Activated T-helper 2 cell treated with anti-CD3 and anti-CD28 coated beads, Interferon-gamma antibody, Interleukin-2, Interleukin-4, amounts not matched to agents 10 μg/mL and 5 μg/mL and 100 μg/mL, durations not matched to agents 14 hours and 24 hours and 36 hours (primary cell): ENCODE results near the gene NPTN. TPM values are rescaled to one million over a fixed set of nuclear protein-coding genes. Genes with fewer than 3 reads are reported as not detected.

Source experiments
- DNase-seq: peaks from one replicate; pipeline ENCODE4 v3.0.0; 2021; ENCODE audit warnings: low spot score
- H3K27ac Mint-ChIP-seq: one replicate; pipeline ENCODE4 v1.8.0; 2021; ENCODE audit warnings: mixed read lengths
- H3K27me3 Mint-ChIP-seq: one replicate; pipeline ENCODE4 v1.8.0; 2021; ENCODE audit warnings: low read depth, mixed read lengths
- H3K36me3 Mint-ChIP-seq: one replicate; pipeline ENCODE4 v1.8.0; 2021; ENCODE audit warnings: low read depth, mixed read lengths
- H3K4me1 Mint-ChIP-seq: one replicate; pipeline ENCODE4 v1.8.0; 2021; ENCODE audit warnings: low read depth, mixed read lengths
- H3K4me3 Mint-ChIP-seq: one replicate; pipeline ENCODE4 v1.8.0; 2021; ENCODE audit warnings: low read depth, mild to moderate bottlenecking, moderate library complexity, mixed read lengths
- H3K9me3 Mint-ChIP-seq: one replicate; pipeline ENCODE4 v1.8.0; 2021; ENCODE audit warnings: mixed read lengths
- intact Hi-C: fragments of 100-400 bp; cut with micrococcal nuclease; formaldehyde crosslinking; loops from one replicate; pipeline ENCODE4 v1.15.1; 2023
- total RNA-seq: library from RNA; stranded (reverse); gene quantifications from 2 replicates; pipeline ENCODE4 v1.2.3, GENCODE V29; 2022

NPTN gene
- 69.3 and 76.6 TPM in 2 replicates for total RNA-seq

DNA sequence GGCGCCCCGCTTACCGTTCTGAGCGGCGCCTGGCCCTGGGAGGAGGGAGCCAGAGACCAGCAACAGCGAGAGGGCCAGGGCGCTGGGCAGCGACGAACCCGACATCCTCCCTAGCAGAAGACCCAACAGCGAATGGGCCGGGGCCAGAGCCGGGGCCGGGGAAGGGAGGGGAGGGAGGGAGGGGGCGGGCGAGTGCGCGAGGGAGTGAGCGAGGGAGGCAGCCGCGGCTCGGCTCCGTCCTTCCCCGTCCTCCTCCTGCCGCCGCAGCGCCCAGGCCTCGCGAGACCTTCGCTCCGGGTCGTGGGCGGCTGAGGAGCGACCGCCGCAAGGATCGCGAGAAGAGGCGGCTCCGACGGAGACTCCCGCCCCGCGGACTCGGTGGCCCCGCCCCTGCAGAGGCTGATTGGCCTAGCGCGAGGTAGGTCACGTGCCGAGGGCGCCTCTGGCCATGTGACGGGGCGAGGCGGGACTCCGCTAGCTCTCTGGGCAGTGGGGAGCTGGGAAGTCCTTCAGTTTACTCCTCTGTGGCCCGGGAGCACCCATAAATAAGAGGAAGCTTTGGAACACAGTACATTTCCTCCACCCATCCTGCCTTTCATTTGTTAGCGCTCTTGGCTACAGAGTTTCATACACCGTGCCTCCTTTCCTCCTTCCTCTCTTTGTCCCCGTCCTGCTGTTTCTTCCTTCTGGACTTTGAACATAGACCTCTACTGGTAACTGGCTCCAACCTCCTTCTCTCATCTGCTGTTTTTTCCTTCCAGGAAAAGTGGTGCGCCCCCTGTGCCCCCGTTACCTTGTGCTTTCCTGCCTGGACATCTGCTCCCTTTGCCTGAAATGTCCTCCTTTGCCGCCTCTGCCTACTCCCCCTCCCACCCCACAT is at the start of gene NPTN:
NPTN (minus strand) TSS at position 279 of the 880 bp plus-strand sequence; CDS start at position 105, 174 bp downstream.
- H3K27me3 Mint-ChIP-seq = peaks cover 17% of the 10 kb centered on the region
- peak within 1 kb of the TSS; percentile 81 for H3K27ac Mint-ChIP-seq
- peaks cover 40% of the 10 kb centered on the region for H3K4me1 Mint-ChIP-seq
- no peaks in the 10 kb centered on the region for H3K9me3 Mint-ChIP-seq
- intact Hi-C loops = loop anchor here (5.0 kb wide), 1 partner anchor 49 kb away; the partner anchor contains the start of gene CD276
- DNase-seq = peak; percentile 98
- peak within 1 kb of the TSS; percentile 81 for H3K4me3 Mint-ChIP-seq
- peaks cover 5% of the 10 kb centered on the region for H3K36me3 Mint-ChIP-seq

DNA sequence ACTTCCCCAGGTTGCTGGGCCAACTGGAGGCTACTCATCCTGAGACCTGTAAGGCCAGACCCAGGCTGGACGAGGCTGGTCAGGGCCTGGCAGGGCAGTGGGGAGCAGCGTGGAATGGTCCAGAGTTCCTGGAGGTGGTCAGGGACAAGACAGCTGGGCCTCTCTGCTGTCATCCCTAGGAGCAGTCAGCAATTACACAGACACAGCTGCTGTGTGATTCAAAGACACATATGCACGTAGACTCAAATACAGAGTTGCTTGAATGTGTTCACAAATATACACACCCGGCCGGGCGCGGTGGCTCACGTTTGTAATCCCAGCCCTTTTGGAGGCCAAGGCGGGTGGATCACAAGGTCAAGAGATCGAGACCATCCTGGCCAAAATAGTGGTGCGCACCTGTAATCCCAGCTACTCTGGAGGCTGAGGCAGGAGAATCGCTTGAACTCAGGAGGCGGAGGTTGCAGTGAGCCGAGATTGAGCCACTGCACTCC is 49.5 kb upstream of the NPTN start:
- DNase-seq = no peak
- Mint-ChIP-seq H3K4me3 (no peak overlapping the region), H3K27me3 (peaks cover 41% of the 10 kb centered on the region)

DNA sequence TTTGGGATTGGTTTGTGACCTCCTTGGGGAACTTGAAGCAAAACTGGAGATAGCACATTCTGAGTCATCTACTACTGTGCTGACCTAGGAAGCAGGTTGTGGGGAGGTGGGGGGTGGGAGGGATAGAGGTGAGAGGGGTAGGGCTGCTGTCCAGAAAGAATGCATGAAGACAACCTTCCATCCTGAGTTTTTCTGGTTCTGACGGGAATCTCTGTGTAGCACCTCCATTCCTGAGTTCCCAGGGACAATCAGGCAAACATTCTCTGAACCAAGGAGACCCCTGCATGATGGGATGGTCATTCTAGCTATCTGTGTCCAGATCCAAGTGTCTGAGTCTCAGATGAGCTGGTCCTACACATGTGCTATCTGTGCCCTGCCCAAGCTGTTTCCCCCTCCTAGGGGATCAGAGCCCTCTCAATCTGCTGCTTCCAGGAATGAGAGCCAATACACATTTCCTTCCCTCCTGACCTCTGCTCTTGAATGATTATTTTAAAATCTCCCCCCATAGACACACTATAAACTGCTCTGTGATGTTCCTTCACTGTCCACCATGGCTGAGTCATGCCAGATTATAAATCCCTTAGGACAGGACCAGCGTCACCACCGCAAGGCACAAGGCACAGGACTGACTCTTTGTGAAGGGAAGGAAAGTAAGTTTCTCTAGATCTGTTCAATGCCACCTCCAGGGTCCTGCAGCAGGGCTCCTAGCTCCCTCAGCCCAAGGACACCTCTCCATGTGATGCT is 48.8 kb upstream of the NPTN start:
- no peak for DNase-seq
- Mint-ChIP-seq H3K4me1 (peaks cover 29% of the 10 kb centered on the region), H3K27ac (no peak overlapping the region), H3K27me3 (peaks cover 41% of the 10 kb centered on the region), H3K36me3 (no peaks in the 10 kb centered on the region), H3K4me3 (no peak overlapping the region), H3K9me3 (no peaks in the 10 kb centered on the region)
- intact Hi-C loops = loop anchor here (5.0 to 10.0 kb wide), 2 partner anchors 50 to 397 kb away; partner anchors contain the start of gene NPTN

More for the DNA sequence above, 49.5 kb upstream of the NPTN start:
- Mint-ChIP-seq H3K9me3 (no peaks in the 10 kb centered on the region), H3K36me3 (no peaks in the 10 kb centered on the region), H3K27ac (no peak overlapping the region), H3K4me1 (peaks cover 29% of the 10 kb centered on the region)
- intact Hi-C loops = loop anchor here (5.0 to 10.0 kb wide), 2 partner anchors 50 to 398 kb away; partner anchors contain the start of gene NPTN

DNA sequence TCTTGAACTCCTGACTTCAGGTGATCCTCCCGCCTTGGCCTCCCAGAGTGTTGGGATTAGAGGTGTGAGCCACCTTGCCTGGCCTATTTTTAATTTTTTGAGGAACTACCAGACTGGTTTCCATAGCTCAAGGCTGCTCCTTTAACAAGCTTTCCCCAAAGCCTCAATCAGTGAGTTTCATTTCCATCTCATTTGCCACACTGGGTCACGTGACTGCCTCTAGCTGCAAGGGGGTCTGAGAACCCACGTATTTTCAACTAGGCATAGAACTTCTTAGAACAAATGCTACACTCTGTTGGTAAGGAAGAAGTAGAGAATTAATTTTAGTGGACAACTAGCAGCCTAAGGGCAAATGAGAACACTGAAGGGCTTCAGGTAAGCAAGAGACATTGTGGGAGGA is 47.9 kb upstream of the NPTN start:
- Mint-ChIP-seq H3K9me3 (no peaks in the 10 kb centered on the region), H3K36me3 (no peaks in the 10 kb centered on the region), H3K4me3 (no peak overlapping the region), H3K27ac (no peak overlapping the region), H3K4me1 (peaks cover 27% of the 10 kb centered on the region), H3K27me3 (peaks cover 34% of the 10 kb centered on the region)
- intact Hi-C loops = loop anchor here (5.0 to 10.0 kb wide), 2 partner anchors 49 to 396 kb away; partner anchors contain the start of gene NPTN
- DNase-seq = no peak

DNA sequence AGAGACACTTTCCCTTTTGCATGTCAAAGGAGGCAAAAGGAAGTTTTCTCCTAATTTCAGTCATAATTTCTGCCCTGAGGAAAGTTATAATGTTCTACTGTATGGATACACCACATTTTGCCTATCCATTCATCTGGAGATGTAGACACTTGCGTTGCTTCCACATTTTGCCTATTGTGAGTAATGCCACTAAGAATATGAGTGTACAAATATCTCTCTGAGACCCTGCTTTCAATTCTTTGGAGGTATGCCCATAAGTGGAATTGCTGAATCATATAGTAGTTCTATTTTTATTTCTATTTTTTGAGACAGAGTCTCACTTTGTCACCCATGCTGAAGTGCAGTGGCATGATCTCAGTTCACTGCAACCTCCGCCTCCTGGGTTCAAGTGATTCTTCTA is 47.4 kb upstream of the NPTN start:
- no peak overlapping the region for H3K4me3 Mint-ChIP-seq
- H3K9me3 Mint-ChIP-seq = no peaks in the 10 kb centered on the region
- intact Hi-C loops = loop anchor here (1.0 to 10.0 kb wide), 3 partner anchors 17 to 396 kb away; partner anchors contain the start of gene NPTN
- H3K36me3 Mint-ChIP-seq = no peaks in the 10 kb centered on the region
- H3K27me3 Mint-ChIP-seq = peaks cover 28% of the 10 kb centered on the region
- peaks cover 25% of the 10 kb centered on the region for H3K4me1 Mint-ChIP-seq
- no peak for DNase-seq
- H3K27ac Mint-ChIP-seq = no peak overlapping the region

DNA sequence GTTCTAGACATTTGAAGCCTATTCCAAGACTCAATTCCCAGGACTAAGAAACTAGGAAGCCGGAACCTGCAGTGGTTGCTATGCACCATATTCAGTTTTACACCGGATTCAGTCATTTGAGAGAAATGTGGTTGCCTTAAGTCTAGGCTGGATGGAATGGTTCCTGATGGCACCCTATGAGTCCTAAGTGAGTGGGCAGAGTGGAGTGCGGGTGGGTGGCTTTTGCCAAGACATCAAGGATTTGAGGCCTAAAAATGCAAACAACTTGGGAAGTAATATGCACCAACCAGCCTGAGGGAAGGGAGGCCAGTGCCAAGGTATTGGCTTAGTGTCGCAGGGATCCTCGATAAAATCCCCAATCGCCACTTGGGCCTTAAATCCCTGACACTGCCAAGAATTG is 46.8 kb upstream of the NPTN start:
- no peak overlapping the region for H3K4me3 Mint-ChIP-seq
- H3K9me3 Mint-ChIP-seq = no peaks in the 10 kb centered on the region
- peaks cover 23% of the 10 kb centered on the region for H3K27me3 Mint-ChIP-seq
- H3K27ac Mint-ChIP-seq = no peak overlapping the region
- no peak for DNase-seq
- peaks cover 21% of the 10 kb centered on the region for H3K4me1 Mint-ChIP-seq
- H3K36me3 Mint-ChIP-seq = no peaks in the 10 kb centered on the region
- intact Hi-C loops = loop anchor here (1.0 to 10.0 kb wide), 3 partner anchors 17 to 395 kb away; partner anchors contain the start of gene NPTN

DNA sequence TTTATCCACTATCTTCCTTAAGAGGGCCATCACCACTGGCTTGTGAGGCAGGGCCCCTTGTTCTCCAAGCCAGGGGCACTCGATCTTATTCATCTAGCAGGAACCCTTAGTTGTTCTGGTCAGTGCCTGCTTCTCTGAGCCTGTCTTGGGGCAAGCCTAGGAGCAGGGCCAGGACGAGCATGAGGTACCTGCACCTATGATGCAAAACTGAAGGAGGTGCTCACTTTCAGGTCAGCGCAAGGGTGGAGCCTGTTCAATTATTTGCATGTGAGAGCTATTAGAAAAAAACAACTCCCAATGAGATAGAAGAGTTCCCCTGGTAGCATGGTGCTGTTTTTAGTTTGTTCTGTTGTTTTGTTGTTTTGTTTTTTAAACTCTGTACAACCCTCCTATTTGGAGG is 46.0 kb upstream of the NPTN start:
- no peak for DNase-seq
- H3K9me3 Mint-ChIP-seq = no peaks in the 10 kb centered on the region
- intact Hi-C loops = no loop called here
- H3K4me3 Mint-ChIP-seq = no peak overlapping the region
- H3K36me3 Mint-ChIP-seq = no peaks in the 10 kb centered on the region
- peaks cover 25% of the 10 kb centered on the region for H3K4me1 Mint-ChIP-seq
- no peak overlapping the region for H3K27ac Mint-ChIP-seq
- peaks cover 20% of the 10 kb centered on the region for H3K27me3 Mint-ChIP-seq

DNA sequence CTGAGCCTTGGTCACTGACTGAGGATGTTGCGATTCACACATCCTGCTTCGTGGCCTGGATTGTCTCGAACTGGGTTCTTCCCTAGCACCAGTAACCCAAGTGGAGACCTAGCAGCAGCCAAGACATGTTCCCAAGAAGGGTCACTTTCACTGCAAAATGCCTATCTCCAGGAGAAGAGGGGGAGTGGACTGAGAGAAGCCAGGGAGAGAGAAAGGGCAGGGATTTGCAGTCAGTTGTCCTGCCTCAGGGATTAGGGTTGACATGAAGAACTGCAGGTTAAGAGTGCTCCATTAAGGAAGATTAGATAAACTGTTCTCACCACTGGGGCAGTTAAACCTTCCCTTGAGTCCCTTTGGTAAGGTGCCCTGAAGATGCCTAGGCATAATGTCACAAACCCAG is 45.3 kb upstream of the NPTN start:
- H3K27me3 Mint-ChIP-seq = peaks cover 19% of the 10 kb centered on the region
- no peaks in the 10 kb centered on the region for H3K36me3 Mint-ChIP-seq
- H3K4me3 Mint-ChIP-seq = no peak overlapping the region
- H3K9me3 Mint-ChIP-seq = no peaks in the 10 kb centered on the region
- peaks cover 20% of the 10 kb centered on the region for H3K4me1 Mint-ChIP-seq
- intact Hi-C loops = no loop called here
- H3K27ac Mint-ChIP-seq = no peak overlapping the region
- DNase-seq = no peak

DNA sequence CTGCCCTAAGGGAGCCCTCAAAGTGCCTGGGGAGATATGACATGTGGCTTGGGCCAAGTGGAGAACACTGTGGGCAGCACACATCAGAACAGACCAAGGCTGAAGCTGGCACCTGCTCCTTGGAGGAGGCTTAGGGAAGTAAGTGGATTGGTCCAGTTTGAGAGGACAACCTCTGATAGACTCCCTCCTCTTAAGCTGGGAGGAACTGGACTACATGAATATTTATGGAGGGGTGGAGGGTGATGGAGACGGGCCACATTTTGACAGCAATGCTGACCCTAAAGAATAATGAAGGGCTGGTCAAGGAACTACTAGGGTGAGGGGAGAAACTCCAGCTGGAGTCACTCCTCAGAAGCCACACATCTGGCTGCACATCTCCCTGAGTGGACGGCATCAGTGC is 44.5 kb upstream of the NPTN start:
- Mint-ChIP-seq H3K9me3 (no peaks in the 10 kb centered on the region), H3K4me3 (no peak overlapping the region), H3K27me3 (peaks cover 20% of the 10 kb centered on the region), H3K27ac (no peak overlapping the region), H3K4me1 (peaks cover 16% of the 10 kb centered on the region), H3K36me3 (no peaks in the 10 kb centered on the region)
- no peak for DNase-seq
- intact Hi-C loops = loop anchor here (1.0 kb wide), 1 partner anchor 23 kb away; no protein-coding TSS in a partner anchor

DNA sequence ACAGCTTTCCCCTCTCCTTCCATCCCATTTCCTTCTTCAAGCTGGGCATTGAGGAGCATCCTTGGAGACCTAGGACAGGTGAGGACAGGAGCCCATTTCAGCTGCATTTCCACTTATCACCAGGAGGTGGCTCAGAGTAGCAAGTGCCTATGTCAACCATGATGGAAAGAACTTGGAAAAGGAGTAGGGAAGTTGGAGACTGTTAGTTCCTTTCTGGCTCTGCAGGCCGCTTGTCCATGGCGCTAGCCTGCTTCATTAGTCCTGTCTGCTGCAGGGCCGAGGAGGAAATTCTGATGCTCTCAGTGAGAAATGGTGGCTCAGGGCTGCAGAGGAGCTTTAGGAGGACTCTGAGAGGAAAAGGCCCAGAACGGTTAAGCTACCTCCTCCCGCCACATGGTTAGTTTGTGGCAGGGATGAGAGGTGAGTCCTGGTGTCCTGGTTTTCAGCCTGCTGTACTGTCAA is 44.0 kb upstream of the NPTN start:
- Mint-ChIP-seq H3K4me1 (peaks cover 15% of the 10 kb centered on the region), H3K36me3 (no peaks in the 10 kb centered on the region), H3K27ac (no peak overlapping the region), H3K9me3 (no peaks in the 10 kb centered on the region), H3K27me3 (peaks cover 19% of the 10 kb centered on the region), H3K4me3 (no peak overlapping the region)
- DNase-seq = peak; percentile 36
- intact Hi-C loops = loop anchor here (1.0 kb wide), 1 partner anchor 23 kb away; no protein-coding TSS in a partner anchor

DNA sequence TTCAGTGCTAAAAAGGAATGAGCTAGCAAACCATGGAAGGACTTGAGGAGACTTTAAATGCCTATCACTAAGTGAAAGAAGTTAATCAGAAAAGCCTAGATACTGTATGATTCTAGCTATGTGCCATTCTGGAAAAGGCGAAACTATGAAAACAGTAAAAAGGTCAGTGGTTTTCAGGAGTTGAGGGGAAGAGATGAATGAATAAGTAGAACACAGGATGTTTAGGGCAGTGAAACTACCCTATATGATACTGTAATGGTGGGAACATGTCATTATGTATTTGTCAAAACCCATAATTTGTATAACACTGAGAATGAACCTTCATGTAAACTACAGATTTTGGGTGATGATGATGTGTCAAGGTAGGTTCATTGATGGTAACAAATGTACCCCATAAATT is 41.4 kb upstream of the NPTN start:
- H3K4me3 Mint-ChIP-seq = no peak overlapping the region
- intact Hi-C loops = no loop called here
- H3K4me1 Mint-ChIP-seq = peaks cover 7% of the 10 kb centered on the region
- no peak for DNase-seq
- peaks cover 19% of the 10 kb centered on the region for H3K27me3 Mint-ChIP-seq
- H3K27ac Mint-ChIP-seq = no peak overlapping the region
- no peaks in the 10 kb centered on the region for H3K9me3 Mint-ChIP-seq
- H3K36me3 Mint-ChIP-seq = no peaks in the 10 kb centered on the region

DNA sequence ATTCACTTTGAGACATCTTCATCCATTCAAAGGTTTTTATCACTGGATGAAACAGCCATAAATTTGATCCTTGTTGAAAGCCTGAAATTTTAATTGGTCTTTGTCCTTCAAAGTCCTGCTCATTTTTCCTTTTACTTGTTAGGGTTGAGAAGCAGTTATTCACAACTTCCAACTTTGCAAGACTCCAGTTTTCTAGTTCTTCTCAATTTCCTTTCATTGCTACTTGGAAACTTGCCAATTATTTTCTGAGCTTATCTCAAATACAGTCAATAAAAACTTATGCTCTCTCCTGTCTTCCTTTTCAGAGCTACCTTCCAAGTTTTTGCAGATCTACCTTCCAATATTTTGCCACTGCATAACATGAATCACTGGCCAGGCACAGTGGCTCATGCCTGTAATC is 27.3 kb upstream of the NPTN start:
- no peaks in the 10 kb centered on the region for H3K9me3 Mint-ChIP-seq
- no peak overlapping the region for H3K27ac Mint-ChIP-seq
- no peak overlapping the region for H3K4me3 Mint-ChIP-seq
- H3K27me3 Mint-ChIP-seq = peaks cover 26% of the 10 kb centered on the region
- no peak for DNase-seq
- H3K4me1 Mint-ChIP-seq = peaks cover 6% of the 10 kb centered on the region
- H3K36me3 Mint-ChIP-seq = no peaks in the 10 kb centered on the region
- intact Hi-C loops = no loop called here
